ENCODE results near the gene TMEM52.
"Not testable (repeated sequence)": the region's sequence is repeated elsewhere in the genome, so short reads cannot be mapped to it uniquely, and the experiment has no call there.

TMEM52 gene

DNA sequence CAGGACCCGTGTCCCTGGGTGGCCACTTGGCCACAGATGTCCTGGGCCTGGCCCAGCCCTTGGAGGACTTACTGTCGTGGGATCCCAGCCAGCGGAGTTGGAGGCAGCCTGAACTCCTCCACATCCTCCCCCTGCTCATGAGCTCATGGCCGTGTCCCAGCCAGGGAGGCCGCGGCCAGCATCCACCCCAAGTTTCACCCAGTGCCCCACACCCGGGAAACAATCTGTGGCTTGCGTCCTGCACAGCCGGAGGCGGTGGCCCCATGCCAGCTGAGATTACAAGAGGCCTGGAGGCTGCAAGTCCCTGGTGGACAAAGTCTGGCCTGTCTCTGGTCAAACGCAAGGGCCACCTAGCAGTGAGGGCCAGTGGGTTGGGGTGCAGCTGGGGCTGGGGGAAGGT lies 27.5 kb upstream of the TMEM52 start:
- no peak for DNase-seq (ENCODE audit: low read depth in 1 of 2, low spot score in 1 of 2)

DNA sequence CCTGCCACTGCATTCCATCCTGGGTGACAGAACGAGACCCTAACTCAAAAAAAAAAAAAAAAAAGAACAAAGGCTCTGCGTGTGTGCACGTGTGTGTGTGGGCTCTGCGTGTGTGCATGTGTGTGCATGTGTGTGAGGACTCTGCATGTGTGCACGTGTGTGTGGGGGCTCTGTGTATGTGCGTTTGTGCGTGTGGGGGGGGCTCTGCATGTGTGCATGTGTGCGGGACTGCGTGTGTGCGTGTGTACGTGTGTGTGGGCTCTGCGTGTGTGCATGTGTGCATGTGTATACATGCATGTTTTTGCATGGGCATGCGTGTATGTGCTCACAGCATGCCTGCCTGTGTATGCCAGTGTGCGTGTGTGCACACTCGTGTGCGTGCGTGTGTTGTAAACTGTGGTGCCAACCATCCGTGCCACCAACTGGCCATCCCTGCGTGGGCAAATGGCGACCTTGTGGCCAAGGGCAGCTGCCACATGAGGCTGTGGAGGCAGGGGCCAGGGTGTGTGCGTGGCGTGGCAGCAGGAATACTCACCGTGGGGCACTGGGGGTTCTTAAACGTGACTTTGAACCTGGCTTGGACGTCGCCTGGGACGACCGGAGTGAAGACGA lies 26.8 kb upstream of the TMEM52 start:
- DNase-seq (ENCODE audit: low read depth in 1 of 2, low spot score in 1 of 2), result no peak

DNA sequence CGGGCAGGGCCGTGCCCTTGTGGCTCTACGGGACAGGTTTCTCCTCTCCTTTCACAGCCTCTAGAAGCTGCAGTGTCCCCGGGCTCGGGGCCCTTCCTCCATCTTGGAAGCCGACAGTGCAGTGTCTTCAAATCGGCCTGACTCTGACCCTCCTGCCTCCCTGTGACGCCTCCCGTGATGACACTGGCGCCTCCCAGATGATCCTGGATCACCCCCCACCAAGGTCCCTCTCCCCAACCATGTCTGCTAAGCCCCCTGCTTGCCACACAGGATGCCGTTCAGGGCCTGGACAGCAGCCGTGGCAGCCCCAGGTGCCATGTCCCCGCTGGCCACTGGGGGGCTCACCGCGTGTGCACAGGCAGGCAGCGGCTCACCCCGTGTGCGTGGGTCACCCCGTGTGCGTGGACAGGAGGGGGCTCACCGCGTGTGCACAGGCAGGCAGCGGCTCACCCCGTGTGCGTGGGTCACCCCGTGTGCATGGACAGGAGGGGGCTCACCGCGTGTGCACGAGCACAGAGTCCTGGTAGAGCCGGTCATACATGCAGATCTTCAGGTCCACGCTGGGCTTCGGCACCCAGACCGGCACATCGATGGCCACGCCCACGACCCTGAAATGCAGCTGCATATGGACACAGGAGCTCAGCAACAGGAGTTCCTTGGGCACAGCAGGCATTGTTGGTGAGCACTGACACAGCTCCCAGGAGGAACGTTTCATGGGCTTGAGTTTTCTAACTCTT lies 24.9 kb upstream of the TMEM52 start:
- DNase-seq (ENCODE audit: low read depth in 1 of 2, low spot score in 1 of 2), result peak; percentile 30 to 38

DNA sequence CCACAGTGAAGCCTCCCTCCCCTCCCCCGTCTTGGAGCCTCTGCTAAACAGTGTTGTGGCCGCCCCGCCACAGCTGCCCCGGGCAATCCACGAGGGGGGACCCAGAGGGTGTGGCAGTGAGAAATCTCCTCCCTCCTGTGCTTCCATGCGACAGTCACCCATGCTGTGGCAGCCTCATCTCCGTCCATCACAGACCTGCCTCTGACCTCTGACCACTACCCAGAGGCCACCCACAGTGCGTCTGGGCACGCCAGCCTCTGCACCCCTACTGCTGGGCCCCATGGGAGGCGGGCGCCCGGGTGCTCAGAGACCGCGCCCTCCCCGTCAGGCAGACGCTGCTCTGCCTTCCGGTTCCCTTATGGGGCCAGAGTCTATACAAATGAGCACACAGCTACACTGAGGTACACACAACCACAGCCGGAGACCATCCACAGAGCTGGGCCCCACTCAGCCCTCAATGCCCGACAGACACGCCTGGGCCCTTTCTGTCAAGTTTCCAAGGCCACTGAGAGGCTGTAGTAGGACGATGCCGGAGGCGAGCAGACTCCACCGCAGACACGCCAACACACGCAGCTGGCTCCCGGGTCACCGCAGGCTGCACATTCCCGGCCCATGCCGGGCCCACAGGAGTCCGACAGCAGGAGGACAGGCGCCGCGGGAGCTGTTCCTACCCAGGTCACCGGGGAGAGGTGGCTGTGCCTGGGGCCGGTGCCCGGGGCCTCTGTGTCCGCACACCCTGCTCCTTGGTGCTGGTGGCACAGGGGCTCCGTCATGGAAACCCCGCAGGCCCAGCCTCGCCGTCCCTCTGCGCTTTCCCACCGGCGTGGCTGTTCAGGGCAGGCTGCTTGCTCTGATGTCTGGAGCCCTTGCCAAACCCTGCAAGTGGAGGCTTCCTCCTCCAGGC lies 23.9 kb upstream of the TMEM52 start:
- DNase-seq (ENCODE audit: low read depth in 1 of 2, low spot score in 1 of 2), result no peak

DNA sequence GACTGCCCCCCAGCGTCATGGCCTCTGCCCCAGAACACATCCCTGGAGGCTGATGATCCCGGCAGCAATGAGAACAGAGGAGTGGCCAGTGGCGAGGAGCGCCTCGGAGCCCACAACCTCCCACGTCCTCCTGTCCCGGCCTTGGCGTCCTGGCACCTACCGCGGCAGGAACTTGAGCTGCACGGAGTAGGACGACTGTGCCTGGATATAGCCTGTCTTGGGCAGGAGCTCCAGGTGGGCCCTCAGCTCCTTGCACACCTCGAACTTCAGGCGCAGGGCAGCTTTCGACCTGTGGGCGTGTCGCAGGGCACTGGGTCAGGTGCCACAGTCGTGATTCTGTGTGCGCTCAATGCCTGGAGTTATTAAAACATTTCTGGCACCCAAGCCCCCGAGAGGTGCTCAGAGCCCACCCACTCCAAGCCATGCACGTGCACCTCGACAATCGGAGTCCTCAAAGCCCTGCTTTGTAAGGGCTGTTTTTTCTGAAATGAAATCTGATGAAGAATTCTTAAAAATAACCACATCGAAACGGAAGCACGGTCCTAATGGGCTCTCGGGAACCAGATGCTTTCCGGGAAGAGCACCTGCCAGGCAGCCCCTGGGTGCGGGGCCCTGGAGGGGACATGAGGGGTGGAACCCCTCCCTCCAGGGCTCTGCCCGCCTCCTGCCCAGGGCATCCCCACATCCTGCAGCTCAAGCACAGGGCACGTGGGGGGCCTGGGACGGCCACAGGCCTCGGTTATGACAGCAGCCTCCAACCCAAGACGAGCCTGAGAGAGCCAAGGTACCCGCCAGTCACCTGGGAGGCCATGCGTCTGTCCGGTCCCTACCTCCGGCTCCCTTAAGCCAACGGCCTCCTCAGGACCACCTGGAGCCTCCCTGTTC lies 23.0 kb upstream of the TMEM52 start:
- no peak for DNase-seq (ENCODE audit: low read depth in 1 of 2, low spot score in 1 of 2)

DNA sequence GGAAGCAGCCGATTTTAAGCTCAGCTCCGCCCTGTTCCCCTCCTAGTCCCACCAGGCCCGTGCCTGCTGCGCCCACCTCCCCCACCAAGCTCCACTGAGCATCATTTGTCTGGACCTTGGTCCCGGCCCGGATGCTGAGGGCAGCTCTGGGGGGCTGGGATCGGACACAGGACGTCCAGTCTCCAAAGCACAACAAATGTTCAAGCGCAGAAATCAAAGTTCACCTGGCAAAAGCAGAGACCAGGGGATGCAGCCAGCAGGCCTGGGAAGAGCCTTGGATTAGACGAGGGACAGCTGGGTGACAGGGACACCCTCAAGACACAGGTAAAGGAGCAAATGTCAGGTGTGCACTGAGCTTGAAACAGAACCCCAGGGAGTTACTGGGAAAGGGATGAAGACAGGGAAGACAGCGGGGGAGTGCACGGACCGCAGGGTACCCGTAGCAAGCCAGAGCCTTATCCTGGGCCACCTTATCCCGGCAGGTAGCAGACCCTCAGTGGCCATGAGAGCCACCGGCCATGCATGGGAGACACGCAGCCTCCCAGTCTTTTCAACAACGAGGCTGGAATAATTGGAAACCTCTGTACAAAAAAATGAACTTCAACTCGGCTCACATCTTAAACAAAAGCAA lies 22.2 kb upstream of the TMEM52 start:
- no peak for DNase-seq (ENCODE audit: low read depth in 1 of 2, low spot score in 1 of 2)

DNA sequence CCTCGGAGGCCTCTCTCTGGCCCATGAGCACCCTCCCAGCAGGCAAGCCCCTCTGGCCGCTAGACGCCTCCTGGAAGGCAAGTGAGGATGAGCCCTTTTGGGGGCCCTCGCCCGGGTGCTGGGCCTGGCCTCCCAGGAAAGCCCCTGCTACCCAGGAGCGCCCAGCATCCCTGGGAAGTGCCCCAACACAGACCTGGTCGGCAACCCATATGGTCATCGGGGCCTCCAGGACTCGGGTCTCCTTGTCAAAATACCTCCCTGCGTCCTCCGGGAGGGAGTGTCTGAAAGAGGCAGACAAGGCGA lies 21.0 kb upstream of the TMEM52 start:
- no peak for DNase-seq (ENCODE audit: low read depth in 1 of 2, low spot score in 1 of 2)

DNA sequence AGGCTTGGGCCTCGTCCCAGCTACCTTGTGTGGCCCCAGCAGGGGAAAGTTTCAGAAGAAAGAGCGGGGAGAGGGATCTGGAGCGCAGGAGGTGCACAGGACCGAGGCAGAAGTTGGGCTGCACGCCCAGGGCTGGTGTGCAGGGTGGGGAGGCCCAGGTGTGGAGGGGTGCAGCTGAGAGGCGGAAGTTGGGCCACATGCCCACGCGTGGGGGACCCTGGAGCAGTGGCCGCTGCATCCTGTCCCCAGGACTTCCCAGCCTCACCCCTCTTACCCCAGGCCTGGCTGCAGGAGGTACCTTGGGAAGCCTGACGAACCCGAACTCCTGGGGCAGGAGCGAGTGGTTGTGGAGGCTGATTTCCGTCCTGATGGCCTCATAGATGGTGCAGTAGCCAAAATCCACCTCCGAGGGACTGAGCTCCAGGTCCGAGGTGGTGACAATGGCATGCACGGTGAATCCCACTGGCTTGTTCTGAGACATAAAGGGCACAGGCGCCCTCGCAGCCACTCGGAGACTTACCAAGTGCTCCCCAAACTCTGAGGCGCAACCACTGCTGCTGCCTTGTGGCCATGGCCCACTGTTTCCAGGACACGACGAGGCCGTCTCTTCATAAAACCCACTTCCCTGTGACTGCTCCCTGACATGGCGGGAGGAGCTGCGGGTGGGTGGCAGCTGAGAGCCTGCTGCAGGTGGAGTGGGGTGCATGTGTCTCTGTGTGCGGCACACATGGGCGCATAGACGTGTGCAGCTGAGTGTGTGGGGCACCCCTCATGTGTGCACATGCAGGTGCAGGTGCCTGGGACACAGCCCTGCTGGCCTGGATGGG lies 20.4 kb upstream of the TMEM52 start:
- no peak for DNase-seq (ENCODE audit: low read depth in 1 of 2, low spot score in 1 of 2)

DNA sequence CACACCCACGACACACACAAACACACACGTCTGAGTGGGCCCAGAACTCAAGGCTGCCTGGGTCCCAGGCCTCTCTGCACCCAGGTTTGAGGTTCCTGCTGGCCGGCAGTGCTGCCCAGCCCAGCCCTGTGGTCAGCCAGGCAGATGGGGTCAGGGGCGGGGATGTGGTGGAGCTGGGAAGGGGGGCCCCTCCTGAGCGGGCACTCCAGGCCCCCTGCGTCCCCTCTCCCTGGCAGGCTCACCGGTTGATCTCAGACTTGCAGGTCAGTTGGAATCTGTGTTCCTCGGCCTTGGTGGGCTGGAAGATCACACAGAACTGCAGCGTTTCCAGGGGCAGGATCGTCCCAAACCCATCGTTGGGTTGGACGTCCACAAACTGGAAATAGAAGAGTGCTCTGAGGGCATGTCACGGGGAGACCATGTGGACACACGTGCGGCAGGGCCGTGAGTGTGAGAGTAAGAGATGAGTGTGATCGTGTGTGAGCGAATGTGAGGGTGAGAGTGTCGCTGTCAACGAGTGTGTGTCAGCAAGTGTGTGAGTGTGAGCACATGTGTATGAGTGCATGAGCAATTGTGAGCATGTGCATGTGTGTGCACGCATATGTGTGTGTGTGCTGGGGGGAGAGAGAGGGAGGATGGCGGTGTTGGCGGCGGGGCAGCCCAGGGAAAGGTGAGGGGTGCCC lies 19.7 kb upstream of the TMEM52 start:
- DNase-seq (ENCODE audit: low read depth in 1 of 2, low spot score in 1 of 2), result no peak

DNA sequence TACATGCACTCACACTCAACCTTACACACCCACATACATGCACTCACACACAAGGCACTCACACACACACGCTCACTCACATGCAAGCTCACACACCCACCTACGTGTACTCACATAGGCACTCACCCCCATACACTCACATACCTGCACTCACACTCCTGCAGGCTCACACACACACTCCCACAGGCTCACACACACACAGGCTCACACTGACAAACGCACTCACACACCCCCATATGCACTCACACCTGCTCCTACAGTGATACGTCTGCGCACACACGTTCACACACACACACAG lies 19.1 kb upstream of the TMEM52 start:
- DNase-seq (ENCODE audit: low read depth in 1 of 2, low spot score in 1 of 2), result no peak

DNA sequence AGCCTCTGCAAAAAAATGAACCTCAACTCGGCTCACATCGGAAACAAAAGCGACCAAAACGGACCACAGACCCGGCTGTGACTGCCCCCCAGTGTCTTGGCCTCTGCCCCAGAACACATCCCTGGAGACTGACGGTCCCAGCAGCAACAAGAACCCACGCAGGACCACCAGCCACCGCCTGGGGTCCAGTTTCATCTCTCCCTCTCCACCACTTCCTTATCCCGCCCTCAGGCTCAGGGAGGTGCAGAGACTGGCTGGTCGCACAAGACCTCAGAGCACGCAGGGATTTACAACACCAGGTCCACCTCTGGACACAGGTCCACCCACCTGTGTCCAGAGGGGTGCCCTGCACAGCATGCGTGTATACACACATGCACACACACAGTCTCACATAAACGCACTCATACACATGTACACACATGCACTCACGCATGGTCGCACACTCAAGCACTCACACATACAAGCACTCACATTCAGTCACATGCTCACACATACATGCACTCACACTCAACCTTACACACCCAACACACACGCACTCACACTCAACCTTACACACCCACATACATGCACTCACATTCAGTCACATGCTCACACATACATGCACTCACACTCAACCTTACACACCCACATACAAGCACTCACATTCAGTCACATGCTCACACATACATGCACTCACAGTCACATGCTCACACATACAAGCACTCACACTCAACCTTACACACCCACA lies 18.6 kb upstream of the TMEM52 start:
- no peak for DNase-seq (ENCODE audit: low read depth in 1 of 2, low spot score in 1 of 2)

DNA sequence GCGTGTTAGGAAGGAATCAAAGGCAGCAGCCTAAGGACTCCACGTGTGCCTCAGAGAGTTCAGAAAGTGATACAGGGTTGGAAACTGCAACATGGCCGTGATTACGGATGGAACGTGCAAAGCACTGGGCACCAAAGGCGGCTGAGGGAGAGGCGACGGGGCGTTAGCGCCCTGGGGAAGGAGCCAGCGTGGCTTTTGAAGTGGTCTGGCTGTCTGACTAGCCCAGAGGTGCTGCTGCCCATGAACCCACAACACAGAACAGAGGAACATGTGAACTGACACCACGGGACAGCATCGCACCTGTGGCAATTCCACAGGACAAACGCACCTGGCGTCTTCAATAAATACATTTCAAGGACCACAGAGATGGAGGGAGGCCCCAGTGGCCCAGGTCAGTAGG lies 18.0 kb upstream of the TMEM52 start:
- no peak for DNase-seq (ENCODE audit: low read depth in 1 of 2, low spot score in 1 of 2)

DNA sequence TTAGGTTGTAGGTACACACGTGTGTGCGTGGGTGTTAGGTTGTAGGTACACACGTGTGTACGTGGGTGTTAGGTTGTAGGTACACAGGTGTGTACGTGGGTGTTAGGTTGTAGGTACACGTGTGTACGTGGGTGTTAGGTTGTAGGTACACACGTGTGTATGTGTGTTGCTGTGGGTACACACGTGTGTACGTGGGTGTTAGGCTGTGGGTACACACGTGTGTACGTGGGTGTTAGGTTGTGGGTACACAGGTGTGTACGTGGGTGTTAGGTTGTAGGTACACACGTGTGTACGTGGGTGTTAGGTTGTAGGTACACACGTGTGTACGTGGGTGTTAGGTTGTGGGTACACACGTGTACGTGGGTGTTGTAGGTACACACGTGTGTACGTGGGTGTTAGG lies 15.8 kb upstream of the TMEM52 start:
- DNase-seq (ENCODE audit: low read depth in 1 of 2, low spot score in 1 of 2), result not testable (repeated sequence)

DNA sequence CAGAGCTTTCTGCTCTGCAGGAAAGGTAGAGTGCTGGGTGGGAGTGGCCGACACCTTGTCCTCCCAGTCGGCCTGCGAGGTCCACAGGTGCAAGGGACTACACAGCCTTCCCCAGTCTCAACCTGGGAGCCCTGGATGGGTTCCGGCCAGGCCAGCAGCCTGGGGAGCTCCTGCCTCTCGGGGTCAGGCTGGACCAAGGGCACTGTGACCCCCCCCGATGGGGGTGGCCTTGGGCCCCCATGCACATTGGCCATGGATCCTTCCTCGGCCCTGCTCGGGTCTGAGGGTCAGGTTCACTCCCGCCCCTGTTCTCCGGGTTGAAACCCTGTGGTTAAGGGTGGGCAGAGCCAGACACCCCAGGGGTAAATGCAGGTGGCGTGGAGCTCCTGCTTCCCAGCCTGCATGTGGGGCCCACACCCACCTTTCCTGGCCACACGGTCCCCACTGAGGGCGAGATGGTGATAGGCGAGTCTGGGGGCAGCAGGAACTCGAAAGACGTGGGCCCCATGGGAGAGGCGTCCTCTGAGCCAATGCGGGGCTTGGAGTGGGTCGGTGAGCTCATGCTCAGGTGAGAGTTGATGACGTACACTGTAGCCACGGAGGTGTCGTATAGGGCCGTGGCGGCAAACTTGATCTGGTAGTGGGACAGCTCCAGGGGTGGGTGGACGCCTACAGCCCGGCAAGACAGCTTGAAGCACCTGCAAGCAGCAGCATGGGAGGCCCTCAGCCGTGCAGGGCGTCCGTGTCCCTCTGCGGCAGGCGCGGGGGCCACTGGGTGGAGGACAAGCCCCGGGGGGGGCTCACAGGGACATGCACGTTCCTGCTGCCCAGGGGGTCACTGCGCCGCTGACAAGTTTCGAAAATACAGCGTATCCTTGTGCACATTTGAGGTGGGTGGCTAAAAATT lies 10.8 kb upstream of the TMEM52 start:
- DNase-seq (ENCODE audit: low read depth in 1 of 2, low spot score in 1 of 2), result no peak

DNA sequence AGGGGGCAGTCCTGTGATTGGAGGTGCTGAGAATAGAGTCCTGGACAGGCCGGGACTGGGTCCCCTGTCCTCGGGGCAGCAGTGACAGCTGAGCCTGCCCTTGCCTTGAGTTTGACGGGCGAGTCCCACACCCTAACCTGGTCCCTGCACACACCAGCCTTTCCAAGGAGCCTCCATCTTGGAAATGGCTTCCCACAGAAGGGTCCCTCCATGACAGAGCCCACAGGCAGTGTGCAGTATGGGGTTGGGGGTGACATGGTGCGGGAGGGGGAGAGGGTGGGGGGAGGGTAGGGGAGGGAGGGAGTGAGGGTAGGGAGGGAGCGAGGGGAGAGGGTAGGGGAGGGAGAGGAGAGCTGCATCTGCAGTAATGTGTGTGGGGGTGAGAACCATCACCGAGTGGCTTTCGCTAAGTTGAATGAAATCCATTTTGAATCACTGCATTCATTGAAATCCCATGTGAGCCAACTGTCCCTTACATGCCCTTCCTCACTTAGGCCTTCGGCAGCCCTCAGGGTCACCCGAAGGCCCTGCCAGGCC lies 10.1 kb upstream of the TMEM52 start:
- DNase-seq (ENCODE audit: low read depth in 1 of 2, low spot score in 1 of 2), result no peak

DNA sequence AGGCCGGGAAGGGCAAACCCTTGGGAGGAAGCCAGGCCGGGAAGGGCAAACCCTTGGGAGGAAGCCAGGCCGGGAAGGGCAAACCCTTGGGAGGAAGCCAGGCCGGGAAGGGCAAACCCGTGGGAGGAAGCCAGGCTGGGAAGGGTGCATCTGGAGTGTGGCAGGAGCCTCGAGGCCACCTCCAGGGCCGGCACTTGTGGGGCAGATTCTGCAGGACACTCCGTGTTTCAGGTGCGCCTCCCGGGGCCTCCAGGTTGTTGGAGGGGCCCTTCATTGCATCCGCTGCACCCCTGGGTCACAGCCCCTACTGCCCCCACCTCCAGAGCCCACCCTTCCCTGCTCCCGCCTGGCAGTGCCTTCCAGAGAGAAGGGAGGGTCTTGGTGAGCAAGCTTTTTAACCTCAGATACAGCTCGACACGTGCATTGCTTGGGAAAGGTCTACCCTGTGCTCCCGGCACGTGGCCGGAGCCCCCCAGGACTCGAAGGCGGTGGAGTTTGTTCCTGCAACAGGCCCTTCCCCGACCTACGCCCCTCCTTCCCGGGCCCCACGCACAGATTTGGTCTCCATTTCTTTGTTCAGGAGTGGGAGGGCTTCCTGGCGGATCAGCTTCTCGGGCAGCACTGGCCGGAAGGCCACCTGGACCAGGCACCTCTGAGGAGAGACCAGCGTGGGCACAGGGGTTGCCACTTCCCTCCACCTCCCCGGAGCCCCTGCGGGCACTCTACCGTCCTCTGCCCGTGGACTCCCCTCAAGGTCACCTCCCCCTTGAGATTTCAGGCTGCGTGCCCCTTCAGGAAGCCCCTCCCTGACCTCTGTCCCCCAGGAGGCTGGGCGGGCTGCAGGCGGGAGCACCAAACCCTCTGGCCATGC lies 9.4 kb upstream of the TMEM52 start:
- no peak for DNase-seq (ENCODE audit: low read depth in 1 of 2, low spot score in 1 of 2)

DNA sequence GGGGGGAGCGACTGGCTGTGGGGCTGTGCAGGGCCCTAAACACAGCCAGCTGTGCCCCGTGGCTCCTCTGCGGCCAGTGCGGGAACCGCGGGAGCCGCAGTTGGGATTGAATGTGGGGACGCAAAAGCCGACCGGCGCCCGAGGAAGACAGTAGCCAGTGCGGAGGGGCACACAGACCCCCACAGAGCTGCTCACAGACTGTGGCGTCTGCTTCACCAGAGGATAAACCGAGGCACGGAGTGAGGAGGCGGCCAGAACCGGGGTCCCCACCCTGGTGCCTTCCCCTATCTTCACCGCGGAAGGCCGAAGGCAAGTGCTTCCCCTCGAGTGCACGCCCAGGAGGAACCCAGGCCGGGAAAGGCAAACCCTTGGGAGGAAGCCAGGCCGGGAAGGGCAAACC lies 8.7 kb upstream of the TMEM52 start:
- no peak for DNase-seq (ENCODE audit: low read depth in 1 of 2, low spot score in 1 of 2)
